PC-3 (cell line): Measurements from ENCODE around the gene CCN6. TPM values are rescaled to one million over a fixed set of nuclear protein-coding genes. Genes with fewer than 3 reads are reported as not detected.

Experiments used
- ATAC-seq: fragments of 200-7000 bp; cut with Tn5 transposase; 2 replicates; pipeline ENCODE4 v1.9.1; 2020; ENCODE audit warnings: mild to moderate bottlenecking, moderate library complexity
- BruUV-seq: library from RNA; stranded (reverse); fragments of 400-500 nt; replicated peaks from 2 replicates; lab custom pipeline; 2021; lab: Mats Ljungman, UMichigan
- CTCF ChIA-PET: fragments of 300-600 bp; sonication (Branson Sonifier 250); formaldehyde crosslinking; loops from one replicate; lab custom pipeline; 2022; ENCODE audit warnings: antibody characterized with exemption; lab: Charles Lee
- POLR2A ChIA-PET: fragments of 300-600 bp; sonication (Branson Sonifier 250); formaldehyde crosslinking; loops from one replicate; lab custom pipeline; 2022; ENCODE audit warnings: antibody characterized with exemption; ENCODE audit not compliant: unreplicated experiment; lab: Charles Lee
- DNase-seq: peaks from one replicate; pipeline ENCODE4 v3.0.0-alpha.2; 2015
- H2AFZ ChIP-seq: fragments of 300-600 bp; sonication (generic); 2 replicates; pipeline ENCODE4 v1.6.0; 2016; ENCODE audit warnings: antibody characterized with exemption, low read length
- H3F3A ChIP-seq: fragments of 300-600 bp; sonication (generic); one replicate; pipeline ENCODE4 v1.6.0; 2017; ENCODE audit warnings: antibody characterized with exemption, low read length, control low read depth, mild to moderate bottlenecking; ENCODE audit not compliant: unreplicated experiment
- H3K27ac ChIP-seq: fragments of 300-600 bp; sonication (generic); 2 replicates; pipeline ENCODE4 v1.5.1; 2016; ENCODE audit warnings: mild to moderate bottlenecking, low read length
- H3K27me3 ChIP-seq: fragments of 300-600 bp; sonication (generic); 2 replicates; pipeline ENCODE4 v1.6.1; 2016; ENCODE audit warnings: low read length, mixed read lengths
- H3K36me3 ChIP-seq: fragments of 300-600 bp; sonication (generic); 2 replicates; pipeline ENCODE4 v1.6.1; 2016; ENCODE audit warnings: low read depth, mixed run types, low read length, mixed read lengths
- H3K4me1 ChIP-seq: fragments of 300-600 bp; sonication (generic); 2 replicates; pipeline ENCODE4 v1.5.1; 2016; ENCODE audit warnings: low read length; ENCODE audit not compliant: insufficient read depth
- H3K4me2 ChIP-seq: fragments of 300-600 bp; sonication (generic); 2 replicates; pipeline ENCODE4 v1.6.0; 2016; ENCODE audit warnings: low read length
- H3K4me3 ChIP-seq: fragments of 300-600 bp; sonication (generic); 2 replicates; pipeline ENCODE4 v1.5.1; 2016; ENCODE audit warnings: mild to moderate bottlenecking, low read length, mixed read lengths
- H3K79me2 ChIP-seq: fragments of 300-600 bp; sonication (generic); 2 replicates; pipeline ENCODE4 v1.6.1; 2017; ENCODE audit warnings: low read length, mixed read lengths
- H3K9ac ChIP-seq: fragments of 300-600 bp; sonication (generic); 2 replicates; pipeline ENCODE4 v1.6.0; 2016; ENCODE audit warnings: mild to moderate bottlenecking, low read length
- H3K9me2 ChIP-seq: fragments of 300-600 bp; sonication (generic); replicated peaks from 2 replicates; pipeline ENCODE4 v1.6.1; 2016; ENCODE audit warnings: mixed run types, low read length, mixed read lengths
- H3K9me3 ChIP-seq: fragments of 300-600 bp; sonication (generic); 2 replicates; pipeline ENCODE4 v1.6.1; 2016; ENCODE audit warnings: low read length, mixed read lengths
- H4K20me1 ChIP-seq: fragments of 300-600 bp; sonication (generic); 2 replicates; pipeline ENCODE4 v1.6.1; 2016; ENCODE audit warnings: low read length, mixed read lengths
- CTCF ChIP-seq: fragments of 300-600 bp; sonication (generic); conservative IDR thresholded peaks from 2 replicates; pipeline ENCODE4 v1.5.1; 2017; ENCODE audit warnings: antibody characterized with exemption, low read depth, mild to moderate bottlenecking, low read length
- EZH2 ChIP-seq: fragments of 300-600 bp; sonication (generic); IDR thresholded peaks from one replicate; pipeline ENCODE4 v1.6.1; 2017; ENCODE audit warnings: antibody characterized with exemption, mild to moderate bottlenecking, low read length; ENCODE audit not compliant: unreplicated experiment
- EZH2phosphoT487 ChIP-seq: fragments of 300-600 bp; sonication (generic); IDR thresholded peaks from 2 replicates; pipeline ENCODE4 v1.6.1; 2018; ENCODE audit warnings: mild to moderate bottlenecking, antibody characterized with exemption, low read length, borderline replicate concordance
- intact Hi-C: fragments of 100-400 bp; cut with micrococcal nuclease; formaldehyde crosslinking; loops from 2 replicates; pipeline ENCODE4 v1.9.0; 2023
- total RNA-seq: library from RNA; depleted of rRNA; stranded (reverse); fragments of >200 nt; gene quantifications from 2 replicates; pipeline ENCODE4 v1.2.3, GENCODE V29; 2014

The CCN6 gene
- total RNA-seq, 1 experiment from 2014 or later, result not detected

- Histone ChIP-seq H3K36me3 (no peaks in the 10 kb centered on the region), H3K9me3 (no peaks in the 10 kb centered on the region), H2AFZ (no peak overlapping the region), H3K27me3 (no peaks in the 10 kb centered on the region), H3K4me2 (no peak overlapping the region), H3K4me1 (peaks cover 35% of the 10 kb centered on the region), H4K20me1 (no peaks in the 10 kb centered on the region), H3K79me2 (no peaks in the 10 kb centered on the region), H3F3A (no peaks in the 10 kb centered on the region), H3K9ac (peak overlapping the region; percentile 84), H3K4me3 (no peak overlapping the region), H3K27ac (peak overlapping the region; percentile 66), H3K9me2 (no peaks in the 10 kb centered on the region)
- BruUV-seq, result no TSS peak
- ChIA-PET CTCF (no interaction called here), POLR2A (interaction anchor here (0.7 kb wide), 1 partner anchor 31 kb away, joined by 6 read pairs; no protein-coding TSS in a partner anchor)
- ATAC-seq, result no peak
- TF ChIP-seq EZH2, result no peak
- TF ChIP-seq EZH2phosphoT487, result no peak
- no peak for TF ChIP-seq CTCF
- no peak for DNase-seq
- intact Hi-C loops, result loop anchor here (5.0 to 10.0 kb wide), 2 partner anchors 44 to 556 kb away; partner anchors contain the start of gene REV3L
Observed at GRCh38 chr6:112040956-112041355, 12.9 kb upstream of the CCN6 start.

DNA sequence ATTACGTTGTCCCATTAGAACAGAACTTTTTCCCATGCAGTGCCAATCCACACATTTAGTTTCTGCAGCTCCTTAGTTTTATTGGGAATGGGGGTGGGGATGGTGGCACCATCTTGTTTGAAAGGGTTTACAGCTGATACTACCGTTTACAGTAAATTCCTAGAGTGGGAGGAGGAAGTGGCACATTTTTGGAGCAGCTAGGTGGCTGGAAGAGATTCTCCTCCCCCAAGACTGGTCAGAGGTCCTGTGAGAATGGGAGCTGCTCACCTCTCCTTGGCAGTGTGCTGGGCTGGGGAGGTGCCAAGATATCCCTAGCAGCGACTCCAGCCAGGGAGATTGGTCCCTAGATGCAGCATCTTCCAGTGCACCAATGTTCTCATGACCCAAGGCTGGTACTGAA lies 12.4 kb upstream of the CCN6 start:
- Histone ChIP-seq H3K27ac (peak overlapping the region; percentile 66), H3K4me2 (no peak overlapping the region), H3K9me2 (no peaks in the 10 kb centered on the region), H4K20me1 (no peaks in the 10 kb centered on the region), H3K27me3 (no peaks in the 10 kb centered on the region), H3K36me3 (no peaks in the 10 kb centered on the region), H3K9me3 (no peaks in the 10 kb centered on the region), H3F3A (no peaks in the 10 kb centered on the region), H3K4me1 (peaks cover 35% of the 10 kb centered on the region), H2AFZ (no peak overlapping the region), H3K79me2 (no peaks in the 10 kb centered on the region), H3K4me3 (no peak overlapping the region), H3K9ac (peak overlapping the region; percentile 84)
- ATAC-seq (no peak), DNase-seq (no peak)
- intact Hi-C loops, result loop anchor here (5.0 to 10.0 kb wide), 2 partner anchors 44 to 557 kb away; partner anchors contain the start of gene REV3L
- no TSS peak for BruUV-seq
- TF ChIP-seq EZH2 (no peak), EZH2phosphoT487 (no peak)
- ChIA-PET CTCF (no interaction called here), POLR2A (interaction anchor here (0.7 kb wide), 1 partner anchor 31 kb away, joined by 6 read pairs; no protein-coding TSS in a partner anchor)

GRCh38 chr6:112043032-112044007 lies 10.6 kb upstream of the CCN6 start:
- Histone ChIP-seq H3F3A (no peaks in the 10 kb centered on the region), H3K4me3 (peak overlapping the region; percentile 72), H3K4me1 (peaks cover 25% of the 10 kb centered on the region), H2AFZ (peak overlapping the region; percentile 82), H3K4me2 (peak overlapping the region; percentile 83), H3K27ac (peak overlapping the region; percentile 66), H3K36me3 (no peaks in the 10 kb centered on the region), H3K27me3 (no peaks in the 10 kb centered on the region), H3K9me2 (no peaks in the 10 kb centered on the region), H3K9me3 (no peaks in the 10 kb centered on the region), H4K20me1 (no peaks in the 10 kb centered on the region), H3K9ac (peak overlapping the region; percentile 84), H3K79me2 (no peaks in the 10 kb centered on the region)
- TF ChIP-seq CTCF, result peak; percentile 84
- no peak for TF ChIP-seq EZH2
- TF ChIP-seq EZH2phosphoT487, result no peak
- ATAC-seq (peak; percentile 90), DNase-seq (peak; percentile 79)
- ChIA-PET CTCF (interaction anchor here (0.7 to 1.0 kb wide), 8 partner anchors 34 to 341 kb away, joined by 3 to 15 read pairs (median 5); no protein-coding TSS in a partner anchor), POLR2A (no interaction called here)
- intact Hi-C loops, result loop anchor here (1.0 to 10.0 kb wide), 5 partner anchors 33 to 559 kb away; partner anchors contain the start of gene REV3L
- BruUV-seq, result no TSS peak
